Tongue (tissue), 2 donors: ENCODE measurements around the gene ACOT7. TPM values are rescaled to one million over a fixed set of nuclear protein-coding genes. Genes with fewer than 3 reads are reported as not detected.
"Not testable (repeated sequence)": the region's sequence is repeated elsewhere in the genome, so short reads cannot be mapped to it uniquely, and the experiment has no call there.

Experiments used
- DNase-seq: peaks from one replicate; pipeline ENCODE4 v3.0.0-alpha.2; 2015
- total RNA-seq: library from RNA; depleted of rRNA; stranded (reverse); fragments of >200 nt; gene quantifications from one replicate; pipeline ENCODE4 v1.2.3, GENCODE V29; 2014

Gene ACOT7, protein sequence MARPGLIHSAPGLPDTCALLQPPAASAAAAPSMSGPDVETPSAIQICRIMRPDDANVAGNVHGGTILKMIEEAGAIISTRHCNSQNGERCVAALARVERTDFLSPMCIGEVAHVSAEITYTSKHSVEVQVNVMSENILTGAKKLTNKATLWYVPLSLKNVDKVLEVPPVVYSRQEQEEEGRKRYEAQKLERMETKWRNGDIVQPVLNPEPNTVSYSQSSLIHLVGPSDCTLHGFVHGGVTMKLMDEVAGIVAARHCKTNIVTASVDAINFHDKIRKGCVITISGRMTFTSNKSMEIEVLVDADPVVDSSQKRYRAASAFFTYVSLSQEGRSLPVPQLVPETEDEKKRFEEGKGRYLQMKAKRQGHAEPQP
- total RNA-seq = 10.6 TPM

DNA sequence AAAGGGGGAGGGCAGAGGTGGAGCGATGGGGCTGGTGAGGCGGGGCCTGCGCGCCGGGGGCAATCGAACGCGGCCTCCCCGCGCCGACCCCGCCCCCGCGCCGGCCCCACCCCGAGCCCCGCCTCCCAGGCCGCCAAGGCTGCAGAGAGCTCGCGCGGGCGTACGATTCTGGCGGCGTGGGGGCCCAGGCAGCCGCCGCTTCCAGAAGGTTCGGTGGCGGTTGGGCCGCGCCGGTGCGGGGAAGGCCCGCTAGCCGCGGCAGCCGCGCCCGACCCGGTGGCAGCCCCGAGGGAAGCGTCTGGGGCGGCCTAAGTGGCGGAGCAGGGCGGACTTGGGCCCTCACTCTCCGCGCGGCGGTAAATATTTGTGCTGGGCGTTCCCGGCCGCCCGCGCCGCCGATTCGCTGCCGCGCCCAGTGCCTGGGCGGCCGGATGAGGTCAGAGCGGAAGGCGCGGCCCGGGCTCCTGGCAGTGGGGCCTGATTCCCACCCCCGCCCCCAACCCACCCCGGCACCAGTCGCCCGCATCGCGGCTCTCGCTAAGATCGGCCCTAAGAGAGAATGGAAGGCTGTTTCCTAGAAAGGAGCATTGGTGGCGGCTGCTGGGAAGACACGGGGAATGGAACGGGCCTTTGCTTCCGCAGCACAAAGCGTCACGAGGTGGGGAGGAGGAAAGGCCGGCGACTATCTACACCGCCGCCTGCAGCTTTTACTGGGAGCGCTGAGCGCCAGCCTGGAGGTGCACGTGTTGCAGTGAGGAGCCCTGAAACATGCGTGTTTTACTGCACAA, at the start of gene ACOT7:
ACOT7 (minus strand) TSS at position 368 of the 788 bp plus-strand sequence. CDS start 368 bp downstream, outside the sequence.
- DNase-seq = peak; percentile 96

DNA sequence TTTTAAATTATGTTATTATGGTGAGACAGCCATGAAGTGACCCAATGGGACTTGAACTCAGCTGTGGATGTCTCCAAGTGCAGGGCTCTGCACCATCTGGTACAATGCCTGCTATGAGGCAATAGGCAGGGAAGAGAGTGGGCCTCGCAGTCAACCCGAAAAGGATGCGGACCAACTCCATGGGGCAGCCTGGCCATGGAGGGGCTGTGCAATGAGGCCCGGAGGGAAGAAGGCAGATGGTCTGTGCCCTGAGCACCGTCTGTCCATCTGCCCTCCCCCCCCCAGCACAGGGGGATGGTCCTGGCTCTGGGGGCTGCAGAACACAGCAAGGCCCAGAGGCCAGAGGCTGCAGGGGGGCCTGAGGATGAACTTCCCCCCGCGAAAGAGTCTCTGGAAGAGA, 48.0 kb upstream of the ACOT7 start:
- no peak for DNase-seq

DNA sequence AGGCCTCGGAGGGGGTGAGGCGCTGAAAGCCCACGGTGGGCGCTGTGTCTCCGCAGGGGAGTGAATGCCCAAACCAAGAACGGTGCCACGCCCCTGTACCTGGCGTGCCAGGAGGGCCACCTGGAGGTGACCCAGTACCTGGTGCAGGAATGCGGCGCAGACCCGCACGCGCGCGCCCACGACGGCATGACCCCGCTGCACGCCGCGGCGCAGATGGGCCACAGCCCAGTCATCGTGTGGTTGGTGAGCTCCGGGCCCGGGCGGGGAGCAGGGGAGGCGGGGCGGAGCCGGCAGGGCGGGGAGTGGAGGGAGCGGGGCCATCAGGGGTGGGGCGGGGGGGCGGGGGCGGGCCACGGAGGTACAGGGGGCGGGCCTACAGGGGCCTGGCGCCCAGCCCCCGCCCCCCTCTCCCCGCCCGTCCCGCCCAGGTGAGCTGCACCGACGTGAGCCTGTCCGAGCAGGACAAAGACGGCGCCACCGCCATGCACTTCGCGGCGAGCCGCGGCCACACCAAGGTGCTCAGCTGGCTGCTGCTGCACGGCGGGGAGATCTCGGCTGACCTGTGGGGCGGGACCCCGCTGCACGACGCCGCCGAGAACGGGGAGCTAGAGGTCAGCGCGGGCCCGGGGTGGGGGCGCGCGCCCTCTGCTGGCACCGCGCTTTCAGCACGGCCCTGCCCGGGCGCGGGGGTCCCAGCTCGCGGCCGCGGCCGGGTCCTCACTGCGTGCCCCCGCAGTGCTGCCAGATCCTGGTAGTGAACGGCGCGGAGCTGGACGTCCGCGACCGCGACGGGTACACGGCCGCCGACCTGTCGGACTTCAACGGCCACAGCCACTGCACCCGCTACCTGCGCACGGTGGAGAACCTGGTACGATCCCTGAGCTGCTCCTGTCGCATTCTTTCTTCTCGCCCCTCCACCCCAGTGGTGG, 46.9 kb upstream of the ACOT7 start:
- no peak for DNase-seq

DNA sequence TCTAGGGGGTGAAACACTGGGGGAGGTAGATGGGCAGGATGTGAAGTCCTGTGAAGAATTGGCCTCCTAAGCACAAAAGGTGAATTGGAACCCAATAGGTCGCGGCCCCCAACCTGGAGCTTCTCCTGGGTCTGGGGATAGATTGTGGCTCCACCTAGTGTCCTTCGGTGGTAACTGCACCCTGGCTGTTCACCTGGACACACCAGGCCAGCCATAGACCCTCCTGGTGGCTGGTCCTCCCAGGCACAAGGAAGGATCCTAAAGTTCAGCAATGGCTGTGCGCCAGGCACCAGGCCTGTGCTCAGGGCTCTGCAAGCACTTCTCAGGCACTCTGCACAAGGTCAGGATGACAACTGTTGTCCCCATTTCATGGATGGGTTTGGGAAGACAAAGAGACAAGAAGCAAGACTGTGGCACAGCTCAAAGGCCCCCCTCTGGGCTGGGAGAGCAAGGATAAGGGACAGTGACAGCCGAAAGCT, 44.5 kb upstream of the ACOT7 start:
- DNase-seq = peak; percentile 71

DNA sequence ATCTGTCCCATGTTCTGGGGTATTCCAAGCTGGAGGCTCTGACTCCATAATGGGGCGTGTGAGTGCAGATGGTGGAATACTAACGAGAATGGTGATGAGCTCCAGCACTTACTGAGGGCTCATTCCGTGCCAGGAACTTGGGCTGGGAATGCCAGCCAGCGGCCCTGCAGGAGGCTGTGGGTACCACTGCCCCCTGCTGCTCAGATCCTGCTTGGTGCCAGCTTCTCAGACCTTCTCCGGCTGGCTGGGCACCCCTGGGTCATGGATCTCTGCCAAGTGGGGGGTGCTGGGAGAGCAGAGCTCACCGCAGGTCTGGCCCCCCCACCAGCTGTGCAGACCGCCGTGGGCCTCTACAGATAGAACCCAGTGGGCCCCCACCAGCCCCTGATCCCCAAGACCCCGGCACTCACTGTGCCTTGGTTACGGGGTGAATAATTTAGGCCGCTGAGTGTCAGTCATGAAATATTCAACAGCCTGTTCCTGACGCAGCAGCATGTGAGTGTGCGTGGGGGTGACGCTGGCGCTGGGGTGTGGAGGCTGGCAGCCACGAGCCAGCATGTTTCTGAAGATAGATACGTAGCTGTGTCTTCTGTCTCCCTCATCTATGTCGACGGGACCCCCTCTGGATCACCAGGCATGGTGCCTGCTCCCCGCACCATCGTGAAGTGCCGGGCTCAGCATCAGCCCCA, 43.6 kb upstream of the ACOT7 start:
- DNase-seq = not testable (repeated sequence)

DNA sequence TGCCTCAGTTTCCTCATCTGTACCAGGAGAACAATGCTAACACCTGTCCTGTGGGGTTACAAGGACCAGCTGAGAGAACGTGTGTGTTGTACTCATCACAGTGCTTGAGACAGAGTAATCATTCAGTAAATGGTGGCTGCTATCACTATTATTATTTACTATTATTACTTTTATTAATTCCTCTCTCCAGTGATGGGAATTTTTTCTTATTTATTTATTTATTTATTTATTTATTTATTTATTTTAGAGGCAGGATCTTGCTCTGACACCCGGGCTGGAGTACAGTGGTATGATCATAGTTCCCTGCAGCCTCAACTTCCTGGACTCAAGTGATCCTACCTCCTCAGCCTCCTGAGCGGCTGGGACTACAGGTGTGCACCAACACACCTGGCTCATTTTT, 42.7 kb upstream of the ACOT7 start:
- not testable (repeated sequence) for DNase-seq

DNA sequence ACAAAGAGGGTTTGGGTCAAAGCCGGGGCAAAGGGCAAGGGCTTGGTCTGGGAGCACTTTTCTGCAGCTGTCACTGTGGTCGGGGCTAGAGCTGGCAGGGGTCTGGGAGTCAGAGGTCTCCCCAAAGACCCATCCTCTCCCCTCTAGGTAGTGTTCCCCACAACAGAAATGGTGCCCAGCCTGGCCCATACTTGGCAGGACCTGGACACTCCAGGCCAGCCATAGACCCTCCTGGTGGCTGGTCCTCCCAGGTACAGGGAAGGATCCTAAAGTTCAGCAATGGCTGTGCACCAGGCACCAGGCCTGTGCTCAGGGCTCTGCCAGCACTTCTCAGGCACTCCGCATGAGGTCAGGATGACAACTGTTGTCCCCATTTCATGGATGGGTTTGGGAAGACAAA, 42.0 kb upstream of the ACOT7 start:
- DNase-seq = no peak

DNA sequence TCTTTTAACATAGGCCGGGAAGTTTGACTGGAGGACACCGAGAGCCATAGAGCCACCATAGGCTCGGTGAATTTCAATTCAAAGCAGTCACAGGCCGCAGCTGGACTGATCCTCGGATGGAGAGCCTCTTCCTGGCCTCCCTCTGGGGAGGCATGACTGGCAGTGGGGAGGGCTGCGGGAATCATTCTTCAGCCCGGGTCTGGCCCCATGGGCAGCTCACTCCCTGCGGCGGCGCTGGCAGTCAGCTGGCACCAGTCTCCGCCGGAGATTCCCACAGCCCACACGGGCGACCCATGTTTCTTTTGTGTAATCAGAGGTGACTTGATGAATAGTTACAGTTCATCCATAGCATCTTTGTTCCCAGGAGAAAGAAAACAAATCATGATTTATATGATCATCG, 41.6 kb upstream of the ACOT7 start:
- no peak for DNase-seq

DNA sequence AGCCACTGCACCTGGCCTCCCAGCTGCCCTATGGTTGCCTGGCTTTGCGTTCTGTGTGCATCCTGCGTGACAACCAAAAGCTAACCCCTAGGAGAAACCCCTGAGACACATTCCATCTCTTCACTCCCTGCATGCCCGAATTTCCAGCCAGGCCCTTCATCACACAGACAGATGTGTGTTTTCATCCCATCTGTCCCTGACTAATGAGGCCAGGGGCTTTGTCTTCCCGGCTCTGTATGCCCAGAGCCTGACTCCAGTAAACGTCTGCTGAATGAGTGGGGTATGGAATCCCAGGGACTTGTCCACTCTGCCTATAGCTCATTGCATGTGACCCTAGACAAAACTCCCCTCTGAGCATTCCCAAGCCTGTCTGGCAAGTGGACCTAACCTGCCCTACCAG, 40.6 kb upstream of the ACOT7 start:
- DNase-seq = no peak

DNA sequence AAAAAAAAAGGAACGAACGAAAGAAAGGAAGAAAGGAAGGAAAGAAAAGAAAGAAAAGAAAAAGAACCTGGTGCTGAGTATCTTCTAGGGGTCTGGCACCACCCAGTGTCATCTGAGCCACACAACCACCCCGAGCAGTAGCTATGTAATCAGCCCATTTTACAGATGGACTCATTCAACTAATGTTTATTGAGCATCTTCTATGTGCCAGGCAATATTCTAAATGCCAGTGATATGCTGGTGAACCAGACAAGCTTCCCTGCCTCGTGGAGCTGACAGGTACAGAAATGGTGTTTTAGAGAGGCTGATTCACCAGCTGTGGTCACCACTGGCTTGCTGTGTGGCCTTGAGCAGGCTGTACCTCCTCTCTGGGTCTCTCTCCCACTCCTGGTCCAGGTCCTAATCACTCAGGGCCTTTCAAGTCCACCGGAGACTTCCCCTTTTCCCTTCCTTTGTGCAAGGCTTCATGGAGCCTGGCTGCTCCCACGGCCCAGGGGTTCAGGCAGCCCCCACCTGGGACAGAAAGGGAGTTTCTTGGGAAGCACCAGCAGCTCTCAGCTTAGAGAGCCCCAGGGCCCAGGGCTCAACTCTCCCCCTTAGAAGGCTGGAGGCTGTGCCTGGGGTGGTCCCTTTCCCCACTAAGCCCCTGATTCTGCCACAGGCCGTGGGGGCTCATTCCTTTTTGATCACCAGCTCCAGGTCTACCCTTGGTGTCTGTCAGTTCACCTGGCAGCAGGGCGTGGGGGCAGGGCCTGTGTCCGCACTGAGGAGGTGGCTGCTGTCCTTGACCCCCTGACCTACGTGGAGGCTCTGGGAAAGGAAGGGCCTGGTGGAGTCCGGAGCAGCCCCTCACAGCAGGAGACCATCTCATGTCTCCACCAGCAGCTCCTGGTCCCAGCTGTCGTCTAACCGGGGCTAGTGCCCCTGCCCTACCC, 38.3 kb upstream of the ACOT7 start:
- not testable (repeated sequence) for DNase-seq

DNA sequence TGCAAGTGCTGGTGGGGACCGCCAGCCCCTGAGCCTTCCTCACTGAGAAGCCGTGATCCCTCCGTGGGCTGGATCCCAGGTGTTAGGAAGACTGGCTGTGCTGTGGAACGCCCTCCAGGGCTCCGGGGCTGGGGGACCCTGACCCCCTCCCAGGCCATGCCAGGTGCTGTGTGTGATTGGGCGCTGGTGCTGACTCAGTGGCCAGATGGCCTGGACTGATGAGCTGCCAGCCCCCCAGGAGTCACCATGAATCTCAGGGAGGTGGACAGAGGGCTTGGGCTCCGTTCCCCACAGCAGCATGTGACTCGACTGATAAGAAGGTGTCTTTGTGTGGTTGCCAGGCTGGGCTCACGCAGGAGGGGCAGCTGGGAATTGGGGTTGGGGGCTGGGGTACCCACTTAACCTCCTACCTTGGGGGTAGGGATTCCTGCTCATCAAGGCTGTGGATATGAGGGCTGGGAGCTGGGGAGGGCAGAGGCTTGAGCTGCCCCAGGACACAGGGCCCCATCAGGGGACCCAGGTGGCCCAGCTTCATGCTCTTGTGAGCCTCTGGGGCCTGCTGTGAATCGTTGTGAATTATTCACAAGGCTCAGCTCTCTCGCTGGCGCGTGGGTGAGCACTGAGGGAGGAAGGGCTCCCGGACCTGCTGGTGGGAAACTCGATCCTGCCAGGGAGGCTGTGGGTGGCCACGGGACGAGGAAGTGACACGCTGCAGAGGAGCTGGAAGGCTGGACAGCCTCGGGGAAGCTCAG, 36.3 kb upstream of the ACOT7 start:
- DNase-seq = not testable (repeated sequence)

DNA sequence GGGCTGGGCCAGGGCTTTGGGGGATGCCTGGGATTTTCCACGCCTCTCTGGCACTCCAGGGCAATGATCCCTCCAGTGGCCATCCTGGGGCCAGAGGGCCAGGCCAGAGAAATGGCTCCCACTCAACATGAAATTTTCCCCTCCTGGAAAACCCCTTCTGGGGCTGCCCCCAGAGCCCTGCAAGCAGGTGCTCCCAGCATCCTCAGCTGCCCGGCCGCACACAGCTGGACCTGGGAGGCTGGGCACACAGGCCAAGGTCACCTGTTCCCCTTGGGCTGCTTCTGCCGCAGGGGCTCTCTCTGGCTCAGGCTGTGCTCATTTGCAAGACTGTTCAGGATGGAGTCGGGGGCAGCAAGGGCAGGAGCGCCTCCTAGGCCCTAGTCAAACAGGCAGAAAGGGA, 34.9 kb upstream of the ACOT7 start:
- DNase-seq = not testable (repeated sequence)

DNA sequence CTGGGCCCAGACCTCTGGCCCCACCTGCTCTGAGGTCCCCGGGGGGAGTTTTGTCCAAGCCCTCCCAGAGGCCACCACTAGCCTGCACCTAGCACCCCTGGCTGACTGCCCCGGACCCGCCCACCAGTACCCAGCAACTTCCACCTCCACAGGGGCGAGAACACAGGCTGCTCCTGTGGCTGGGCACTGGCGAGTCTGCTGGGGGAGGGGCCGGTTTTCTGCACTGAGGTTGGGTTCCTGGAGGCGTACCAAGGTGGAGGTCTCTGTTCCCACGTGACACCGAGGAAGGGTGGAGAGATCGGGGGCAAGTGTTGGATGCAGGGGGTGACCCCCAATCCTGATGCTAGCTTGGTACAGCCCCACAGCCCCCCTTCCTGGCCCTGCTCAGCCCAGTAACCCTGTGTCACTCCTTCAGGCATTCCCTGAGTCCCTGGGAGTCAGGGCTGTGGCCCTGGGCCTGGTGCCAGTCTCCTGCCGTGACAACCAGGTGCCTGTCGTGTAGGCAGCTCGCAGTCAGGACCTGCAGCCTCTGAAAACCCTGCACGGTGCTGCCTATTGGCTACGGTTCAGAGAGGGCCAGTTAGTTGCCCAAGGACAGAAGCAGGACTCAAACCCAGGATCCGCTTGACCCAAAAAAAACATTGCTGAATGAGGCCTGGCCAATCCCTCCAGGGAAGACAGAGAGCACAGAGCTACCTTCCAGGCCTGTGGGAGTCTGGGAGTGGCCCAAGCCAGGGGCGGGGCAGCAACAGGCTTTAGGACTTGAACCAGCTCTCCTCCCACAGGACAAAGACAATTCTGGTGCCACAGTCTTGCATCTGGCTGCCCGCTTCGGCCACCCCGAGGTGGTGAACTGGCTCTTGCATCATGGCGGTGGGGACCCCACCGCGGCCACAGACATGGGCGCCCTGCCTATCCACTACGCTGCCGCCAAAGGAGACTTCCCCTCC, 34.1 kb upstream of the ACOT7 start:
- no peak for DNase-seq

DNA sequence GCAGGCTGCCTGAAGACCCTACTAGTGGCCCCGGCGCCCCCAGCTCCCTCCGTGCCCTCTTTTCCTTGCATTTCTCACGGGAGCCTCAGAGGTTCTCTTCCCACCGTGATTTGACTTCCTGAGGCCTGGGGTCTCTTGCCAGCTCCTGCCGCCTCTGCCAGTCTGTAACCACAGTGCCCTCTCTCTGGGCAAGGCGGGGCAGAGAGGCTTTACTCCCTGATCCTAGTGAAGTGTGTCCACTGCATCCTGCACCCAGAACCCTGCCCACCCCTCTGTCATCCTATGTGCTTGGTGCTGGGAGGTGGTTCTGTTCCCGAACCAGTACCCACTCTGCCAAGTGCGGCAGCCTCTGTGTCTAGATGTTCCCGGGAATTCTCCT, 33.4 kb upstream of the ACOT7 start:
- DNase-seq = no peak

DNA sequence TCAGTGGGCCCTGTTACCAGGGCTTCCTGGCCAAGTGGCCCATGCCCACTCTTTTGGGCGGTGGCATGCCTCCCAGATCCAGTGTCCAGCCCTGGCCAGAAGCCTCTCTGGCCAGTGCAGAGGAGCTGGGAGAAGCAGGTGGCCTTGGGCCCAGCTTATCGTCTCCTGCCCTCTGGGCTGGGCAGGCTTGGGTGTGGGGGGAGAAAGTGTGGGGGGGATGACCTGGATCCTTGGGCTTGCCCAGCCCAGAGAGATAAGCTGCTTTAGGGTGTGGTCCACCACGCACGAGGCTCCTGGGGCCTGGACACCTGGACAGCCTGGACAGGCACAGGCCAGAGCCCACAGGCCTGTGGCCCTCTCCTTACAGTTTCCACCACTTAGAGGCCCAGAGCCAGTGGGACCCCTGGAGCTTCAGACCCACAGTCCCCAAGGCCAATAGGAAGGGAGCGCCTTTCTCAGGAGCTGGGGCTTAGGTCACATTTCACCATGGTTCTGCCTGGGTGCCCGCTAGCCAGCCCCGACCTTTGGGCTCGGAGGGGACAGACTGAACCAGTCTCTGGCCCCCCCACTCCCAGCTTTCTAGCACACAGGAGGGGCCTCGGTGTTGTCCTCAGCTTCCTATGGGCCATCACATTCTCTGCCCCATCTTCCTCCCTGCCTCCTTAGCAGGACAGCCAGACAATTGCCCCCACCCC, 32.9 kb upstream of the ACOT7 start:
- DNase-seq = no peak

DNA sequence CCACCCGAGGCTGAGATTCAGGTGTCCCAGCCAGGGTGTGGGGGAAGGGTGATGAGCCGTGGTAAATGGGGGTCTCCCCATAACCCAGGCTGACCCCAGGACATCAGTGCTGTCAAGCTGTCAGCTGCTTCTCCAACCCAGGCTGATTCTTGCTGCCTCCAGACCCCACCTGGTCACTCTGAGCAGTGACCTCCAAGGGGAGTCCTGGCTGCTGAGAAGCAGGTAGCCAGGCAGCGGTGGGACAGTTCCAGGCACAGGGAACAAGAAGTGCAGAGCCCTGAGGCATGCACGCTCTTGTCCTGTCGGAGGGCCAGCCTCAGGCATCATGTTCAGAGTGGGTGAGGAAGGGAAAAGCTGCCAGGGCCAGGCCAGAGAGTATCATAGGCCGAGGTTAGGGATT, 32.1 kb upstream of the ACOT7 start:
- DNase-seq = no peak

DNA sequence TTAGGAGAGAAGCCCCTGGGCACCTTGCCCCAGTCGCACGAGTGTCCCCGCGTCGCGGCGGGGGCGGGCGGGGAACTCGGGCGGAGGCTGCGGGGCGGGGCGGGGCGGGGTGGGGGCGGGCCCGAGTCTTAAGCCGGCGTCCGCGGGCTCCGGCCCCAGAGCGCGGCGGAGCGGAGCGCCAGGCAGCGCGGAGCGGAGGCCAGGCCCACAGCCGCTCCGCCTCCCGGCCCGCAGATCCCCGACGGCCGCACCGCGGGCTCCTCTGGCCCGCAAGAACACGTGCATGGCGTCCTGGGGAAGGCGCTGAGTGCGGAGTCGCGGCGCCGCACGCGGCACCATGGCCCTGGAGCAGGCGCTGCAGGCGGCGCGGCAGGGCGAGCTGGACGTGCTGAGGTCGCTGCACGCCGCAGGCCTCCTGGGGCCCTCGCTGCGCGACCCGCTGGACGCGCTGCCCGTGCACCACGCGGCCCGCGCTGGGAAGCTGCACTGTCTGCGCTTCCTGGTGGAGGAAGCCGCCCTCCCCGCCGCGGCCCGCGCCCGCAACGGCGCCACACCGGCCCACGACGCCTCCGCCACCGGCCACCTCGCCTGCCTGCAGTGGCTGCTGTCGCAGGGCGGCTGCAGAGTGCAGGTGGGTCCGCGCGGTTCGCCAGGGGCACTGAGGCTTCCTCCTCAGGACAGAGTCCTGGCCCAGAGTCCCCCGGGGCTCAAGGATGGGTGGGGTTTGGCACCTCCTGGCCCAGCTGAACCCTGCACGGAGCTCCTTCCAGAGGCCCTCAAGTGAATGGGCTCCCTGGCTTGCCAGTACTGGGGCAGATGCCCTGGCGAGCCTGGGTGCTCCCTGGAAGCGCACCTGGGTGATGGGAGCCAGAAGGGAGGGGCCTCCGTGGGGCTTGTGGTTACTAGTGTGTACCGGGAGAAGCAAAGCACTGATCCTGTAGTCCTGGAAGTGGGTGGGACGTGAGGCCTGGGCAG, 31.3 kb upstream of the ACOT7 start, which contains the start of gene ESPN:
ESPN (plus strand) TSS at position 158 of the 975 bp plus-strand sequence; CDS start at position 338, 180 bp downstream.
- DNase-seq = no peak
